Esophagus squamous epithelium (tissue), 4 donors: Measurements from ENCODE around the gene NFYB.

Experiments
- POLR2A ChIP-seq, 4 donors: fragments of 450-650 bp; IDR thresholded peaks; one replicate each; pipeline ENCODE4 v1.6.1; 2017; ENCODE audit warnings: antibody characterized with exemption in 4 of 4, mild to moderate bottlenecking in 4 of 4, moderate library complexity in 3 of 4
- TF ChIP-seq, protein P1 (sequence below), 6 experiments: fragments of 450-650 bp in 4 of 6; fragments of 200-600 bp in 2 of 6; sonication (generic) in 2 of 6; IDR thresholded peaks; one replicate each; pipeline ENCODE4 v1.5.1; 2016 to 2019; ENCODE audit warnings: antibody characterized with exemption in 6 of 6, mild to moderate bottlenecking in 4 of 6, moderate library complexity in 4 of 6

DNA sequence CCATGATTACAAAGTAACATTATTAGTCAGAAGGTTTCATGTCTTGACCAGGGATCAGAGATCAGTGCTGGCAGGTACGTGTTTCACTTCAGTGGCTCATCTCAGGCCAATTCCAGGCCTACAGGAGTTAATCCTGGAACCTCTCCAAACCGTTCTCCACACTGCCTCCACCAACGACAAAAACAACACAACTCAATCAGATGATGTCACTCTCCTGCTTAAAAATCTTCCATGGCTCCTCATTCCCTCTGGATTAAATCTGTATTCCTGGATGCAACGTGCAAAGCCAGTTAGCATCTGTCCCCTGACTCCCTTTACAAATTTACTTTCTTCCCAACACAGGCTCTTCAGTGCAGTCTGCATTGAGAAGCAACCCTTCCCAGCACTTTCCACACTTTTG is 43.3 kb upstream of the NFYB start:
- TF ChIP-seq, protein P1, sequence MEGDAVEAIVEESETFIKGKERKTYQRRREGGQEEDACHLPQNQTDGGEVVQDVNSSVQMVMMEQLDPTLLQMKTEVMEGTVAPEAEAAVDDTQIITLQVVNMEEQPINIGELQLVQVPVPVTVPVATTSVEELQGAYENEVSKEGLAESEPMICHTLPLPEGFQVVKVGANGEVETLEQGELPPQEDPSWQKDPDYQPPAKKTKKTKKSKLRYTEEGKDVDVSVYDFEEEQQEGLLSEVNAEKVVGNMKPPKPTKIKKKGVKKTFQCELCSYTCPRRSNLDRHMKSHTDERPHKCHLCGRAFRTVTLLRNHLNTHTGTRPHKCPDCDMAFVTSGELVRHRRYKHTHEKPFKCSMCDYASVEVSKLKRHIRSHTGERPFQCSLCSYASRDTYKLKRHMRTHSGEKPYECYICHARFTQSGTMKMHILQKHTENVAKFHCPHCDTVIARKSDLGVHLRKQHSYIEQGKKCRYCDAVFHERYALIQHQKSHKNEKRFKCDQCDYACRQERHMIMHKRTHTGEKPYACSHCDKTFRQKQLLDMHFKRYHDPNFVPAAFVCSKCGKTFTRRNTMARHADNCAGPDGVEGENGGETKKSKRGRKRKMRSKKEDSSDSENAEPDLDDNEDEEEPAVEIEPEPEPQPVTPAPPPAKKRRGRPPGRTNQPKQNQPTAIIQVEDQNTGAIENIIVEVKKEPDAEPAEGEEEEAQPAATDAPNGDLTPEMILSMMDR (IDR thresholded peaks at IDR 0.05) = no peak
- TF ChIP-seq POLR2A (IDR thresholded peaks at IDR 0.05) = no peak
